Measurements from ENCODE around the gene GDI1.

DNA sequence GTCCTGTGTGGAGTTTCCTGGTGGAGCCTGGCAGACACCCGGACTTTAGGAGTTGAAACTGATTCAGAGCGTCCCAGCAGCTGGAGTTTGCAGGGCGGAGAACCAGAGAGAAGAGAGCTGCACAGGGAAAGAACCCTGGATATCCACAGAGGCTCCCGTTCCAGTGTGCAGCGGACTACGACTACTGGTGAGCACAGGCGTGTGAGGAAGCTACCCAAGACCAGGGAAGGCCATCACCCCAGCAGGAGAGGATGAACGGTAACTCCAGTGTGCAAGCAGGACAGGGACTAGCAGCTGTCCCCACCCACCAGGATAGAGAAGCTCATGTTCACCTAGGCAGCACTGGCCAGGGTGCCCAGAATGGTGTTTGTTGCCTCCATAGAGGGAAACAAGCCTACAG lies 39.9 kb downstream of the GDI1 start:
- no peak for TF ChIP-seq EZH2phosphoT487 (IDR thresholded peaks at IDR 0.05; ENCODE audit: borderline replicate concordance, low read length)
- TF ChIP-seq, protein P1, sequence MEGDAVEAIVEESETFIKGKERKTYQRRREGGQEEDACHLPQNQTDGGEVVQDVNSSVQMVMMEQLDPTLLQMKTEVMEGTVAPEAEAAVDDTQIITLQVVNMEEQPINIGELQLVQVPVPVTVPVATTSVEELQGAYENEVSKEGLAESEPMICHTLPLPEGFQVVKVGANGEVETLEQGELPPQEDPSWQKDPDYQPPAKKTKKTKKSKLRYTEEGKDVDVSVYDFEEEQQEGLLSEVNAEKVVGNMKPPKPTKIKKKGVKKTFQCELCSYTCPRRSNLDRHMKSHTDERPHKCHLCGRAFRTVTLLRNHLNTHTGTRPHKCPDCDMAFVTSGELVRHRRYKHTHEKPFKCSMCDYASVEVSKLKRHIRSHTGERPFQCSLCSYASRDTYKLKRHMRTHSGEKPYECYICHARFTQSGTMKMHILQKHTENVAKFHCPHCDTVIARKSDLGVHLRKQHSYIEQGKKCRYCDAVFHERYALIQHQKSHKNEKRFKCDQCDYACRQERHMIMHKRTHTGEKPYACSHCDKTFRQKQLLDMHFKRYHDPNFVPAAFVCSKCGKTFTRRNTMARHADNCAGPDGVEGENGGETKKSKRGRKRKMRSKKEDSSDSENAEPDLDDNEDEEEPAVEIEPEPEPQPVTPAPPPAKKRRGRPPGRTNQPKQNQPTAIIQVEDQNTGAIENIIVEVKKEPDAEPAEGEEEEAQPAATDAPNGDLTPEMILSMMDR (conservative IDR thresholded peaks at IDR 0.05; ENCODE audit: low read depth, low read length), result no peak
- no peak for TF ChIP-seq EZH2 (IDR thresholded peaks at IDR 0.05; ENCODE audit: low read length, unreplicated experiment)

Measured in PC-3 (cell line).